ENCODE results near the gene MAD1L1.
"Not testable (repeated sequence)": the region's sequence is repeated elsewhere in the genome, so short reads cannot be mapped to it uniquely, and the experiment has no call there.

MAD1L1 gene

GRCh38 chr7:2008101-2008935, 224.4 kb downstream of the MAD1L1 start:
- DNase-seq = no peak

GRCh38 chr7:2007551-2007950, 225.2 kb downstream of the MAD1L1 start:
- DNase-seq = no peak

- no peak for DNase-seq
Observed at GRCh38 chr7:2006921-2007381, 225.8 kb downstream of the MAD1L1 start.

DNA sequence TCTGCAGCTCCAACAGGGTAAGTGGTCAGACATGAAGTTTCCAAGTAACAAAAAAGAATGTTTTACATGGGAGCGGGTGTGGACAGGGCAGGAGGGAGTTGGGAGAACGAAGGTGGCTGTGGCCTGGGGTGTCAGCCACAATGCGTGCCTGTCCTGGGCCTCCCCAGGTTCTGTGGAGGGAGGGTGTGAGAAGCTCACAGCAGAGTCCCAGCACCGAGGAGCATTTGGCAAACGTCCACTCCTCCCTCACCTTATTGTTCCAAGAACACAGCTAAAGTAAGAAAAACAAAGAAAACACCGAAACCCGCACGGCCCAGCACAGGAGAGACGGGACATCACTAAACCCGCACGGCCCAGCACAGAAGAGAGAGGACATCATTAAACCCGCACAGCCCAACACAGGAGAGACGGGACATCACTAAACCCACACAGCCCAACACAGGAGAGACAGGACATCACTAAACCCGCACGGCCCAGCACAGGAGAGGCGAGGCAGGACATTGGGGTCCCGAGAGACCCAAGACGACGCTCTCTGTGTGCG, 226.4 kb downstream of the MAD1L1 start:
- DNase-seq = no peak

DNA sequence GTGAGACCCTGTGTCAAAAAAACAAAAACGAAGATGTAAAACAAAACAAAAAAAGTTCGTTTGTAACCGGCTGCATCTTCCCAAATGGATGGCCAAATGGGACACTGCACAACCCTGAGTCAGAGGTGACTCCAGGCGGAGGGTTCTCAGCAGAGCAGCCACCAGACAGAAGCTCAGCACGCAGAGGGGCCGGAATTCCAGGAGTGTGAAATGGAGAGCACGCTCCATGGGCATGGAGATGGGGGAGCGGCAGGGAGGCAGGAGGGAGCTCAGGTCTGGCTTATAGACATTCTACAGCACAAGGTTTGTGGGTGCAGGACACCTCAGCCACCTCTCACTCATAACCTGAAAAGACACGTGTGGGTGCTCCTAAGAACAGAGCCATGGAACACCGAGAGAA, 227.0 kb downstream of the MAD1L1 start:
- no peak for DNase-seq

DNA sequence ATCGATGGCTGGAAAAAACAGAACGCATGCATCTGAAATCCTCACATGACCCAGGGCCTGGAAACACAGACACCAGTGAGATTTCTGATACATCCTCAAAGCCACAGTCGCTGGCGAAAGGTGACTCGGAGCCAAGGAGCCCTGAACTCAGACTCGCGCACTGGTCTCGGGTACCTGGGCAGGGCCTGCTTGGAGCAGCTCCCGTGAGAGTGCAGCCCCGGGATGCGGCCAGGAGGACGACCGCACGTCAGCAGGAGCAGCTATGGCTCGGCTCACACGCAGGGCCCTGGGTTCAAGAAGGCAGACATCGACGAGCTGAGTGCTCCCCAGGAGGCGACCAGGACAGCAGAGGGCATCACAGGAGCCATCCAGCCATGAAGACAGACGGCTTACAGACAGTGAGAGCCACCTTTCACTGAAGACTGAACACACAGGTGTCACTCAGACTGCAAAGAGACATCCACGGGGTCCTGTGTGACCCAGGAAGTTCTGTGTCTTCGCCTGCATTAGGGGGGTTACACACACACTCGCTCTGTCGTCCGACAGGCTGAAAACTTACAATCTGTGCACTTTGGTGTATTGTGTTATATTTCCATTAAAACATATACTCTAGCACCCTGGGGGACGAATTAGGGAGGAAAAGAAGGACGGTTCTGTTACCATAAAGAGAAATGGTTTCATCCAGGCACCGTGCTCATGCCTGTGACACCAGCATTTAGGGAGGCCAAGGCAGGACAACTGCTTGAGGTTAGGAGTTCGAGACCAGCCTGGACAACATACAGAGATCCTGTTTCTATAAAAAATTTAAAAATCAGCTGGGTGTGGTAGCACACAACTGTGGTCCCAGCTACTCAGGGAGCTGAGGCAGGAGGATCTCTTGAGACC, 227.7 kb downstream of the MAD1L1 start:
- DNase-seq = no peak

DNA sequence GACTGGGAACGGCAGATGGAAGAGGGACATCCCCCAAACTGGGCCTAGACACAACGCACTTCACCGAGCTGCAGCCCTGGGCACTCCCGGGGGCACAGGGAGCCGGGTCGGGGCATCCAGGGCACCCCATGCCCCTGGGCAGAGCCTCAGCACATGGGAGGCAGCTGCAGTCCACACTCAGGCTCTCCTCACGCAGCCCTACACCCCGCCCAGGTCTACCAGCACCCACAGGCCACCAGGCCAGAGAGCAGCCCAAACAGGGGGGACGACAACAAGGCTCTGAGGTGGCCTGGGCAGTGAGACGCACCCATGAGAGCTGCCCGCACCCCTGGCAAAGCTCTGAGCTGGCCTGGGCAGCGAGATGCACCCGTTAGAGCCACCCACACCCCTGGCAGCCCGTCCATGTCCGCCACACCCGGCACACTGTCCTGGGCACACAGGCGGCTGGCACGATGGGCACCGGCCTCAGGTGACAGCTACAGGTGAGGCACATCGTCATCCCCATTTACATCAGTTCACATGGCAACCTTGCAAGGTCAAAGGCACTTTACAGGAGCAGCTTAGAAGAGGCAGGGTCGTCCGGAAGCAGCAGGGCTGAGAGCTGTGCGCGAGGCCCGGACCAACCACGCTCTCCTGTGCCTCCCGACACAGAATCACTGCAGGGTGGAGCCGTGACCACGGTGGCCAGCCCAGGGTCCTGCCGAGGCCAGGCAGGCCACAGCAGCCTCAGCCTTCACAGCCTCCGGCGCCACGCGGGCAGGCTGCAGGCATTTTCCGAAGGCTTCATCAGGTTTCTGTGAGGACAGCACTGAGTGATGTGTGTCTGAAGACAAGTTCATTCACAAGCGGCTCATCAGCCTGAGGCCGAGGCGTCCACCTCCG, 228.6 kb downstream of the MAD1L1 start:
- DNase-seq = no peak

GRCh38 chr7:2003451-2003930, 229.3 kb downstream of the MAD1L1 start:
- DNase-seq = no peak

DNA sequence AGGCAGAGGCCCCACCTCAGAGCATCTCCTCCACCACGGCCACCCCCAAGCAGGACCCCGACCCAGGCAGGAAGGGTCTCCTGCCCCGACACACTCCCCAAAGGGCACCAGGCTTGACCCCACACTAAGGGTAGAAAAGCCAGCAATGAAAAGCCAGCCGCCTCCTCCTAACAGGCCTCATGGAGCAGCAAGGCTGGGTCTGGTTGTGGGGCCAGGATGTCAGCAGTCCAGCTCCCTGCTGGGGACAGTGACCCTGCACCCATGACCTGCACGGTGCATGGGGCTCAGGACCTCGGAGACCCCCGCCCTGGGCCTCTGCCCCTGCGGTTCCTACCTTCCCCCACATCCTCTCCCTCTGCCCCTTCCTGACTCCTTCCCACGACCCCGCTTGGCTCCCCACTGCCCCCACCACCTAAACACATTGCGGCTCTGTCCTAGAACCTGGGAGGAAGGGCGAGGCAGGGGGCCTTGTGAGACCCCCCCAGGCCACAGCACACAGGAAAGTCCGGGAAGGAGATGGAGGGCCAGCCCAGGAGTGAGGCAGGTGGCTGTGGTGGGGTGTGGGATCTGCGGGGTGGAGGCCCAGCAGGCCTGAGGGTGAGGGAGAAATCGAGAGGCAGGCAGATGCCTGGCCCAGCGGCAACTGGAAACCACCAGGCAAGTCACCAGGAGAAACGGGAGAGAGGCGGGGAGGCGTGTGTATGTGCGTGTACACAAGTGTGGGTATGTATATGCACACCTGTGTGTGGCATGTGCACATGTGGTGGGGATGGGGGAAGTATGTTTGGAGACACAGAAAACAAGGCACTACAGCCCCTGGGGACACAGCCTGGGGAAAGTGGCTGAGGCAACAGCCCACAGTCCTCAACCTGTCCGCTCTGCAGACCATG, 229.9 kb downstream of the MAD1L1 start:
- no peak for DNase-seq

- no peak for DNase-seq
Observed at GRCh38 chr7:2001601-2002442, 230.9 kb downstream of the MAD1L1 start.

DNA sequence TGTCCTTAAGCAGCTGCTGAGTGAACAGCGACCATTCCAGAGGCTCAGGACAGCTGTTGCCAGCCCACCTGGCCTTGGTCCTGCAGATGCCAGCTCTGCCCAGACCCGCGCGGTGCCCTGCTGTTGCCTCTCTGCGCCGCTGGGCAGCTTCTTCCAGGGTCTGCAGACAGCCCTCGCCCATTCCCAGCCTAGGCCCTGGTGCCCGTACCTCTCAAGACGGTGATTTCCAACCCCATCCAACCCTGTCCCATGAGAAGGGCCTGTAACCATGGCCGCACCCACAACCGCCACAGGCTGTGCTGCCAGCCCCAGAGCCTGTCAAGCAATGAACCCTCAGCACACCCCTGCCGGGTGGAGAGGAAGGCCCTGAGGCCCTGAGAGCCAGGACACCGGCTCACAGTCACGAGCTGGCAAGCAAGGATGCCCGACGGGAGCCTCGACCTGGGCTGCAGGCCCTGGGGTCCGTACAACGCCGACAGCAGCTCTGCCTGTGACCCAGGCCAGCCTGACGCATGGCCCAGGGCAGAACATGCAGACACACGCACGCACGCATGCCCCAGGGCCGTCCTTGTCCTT, 231.9 kb downstream of the MAD1L1 start:
- DNase-seq = no peak

- DNase-seq = no peak
Observed at GRCh38 chr7:2000153-2000687, 232.5 kb downstream of the MAD1L1 start.

DNA sequence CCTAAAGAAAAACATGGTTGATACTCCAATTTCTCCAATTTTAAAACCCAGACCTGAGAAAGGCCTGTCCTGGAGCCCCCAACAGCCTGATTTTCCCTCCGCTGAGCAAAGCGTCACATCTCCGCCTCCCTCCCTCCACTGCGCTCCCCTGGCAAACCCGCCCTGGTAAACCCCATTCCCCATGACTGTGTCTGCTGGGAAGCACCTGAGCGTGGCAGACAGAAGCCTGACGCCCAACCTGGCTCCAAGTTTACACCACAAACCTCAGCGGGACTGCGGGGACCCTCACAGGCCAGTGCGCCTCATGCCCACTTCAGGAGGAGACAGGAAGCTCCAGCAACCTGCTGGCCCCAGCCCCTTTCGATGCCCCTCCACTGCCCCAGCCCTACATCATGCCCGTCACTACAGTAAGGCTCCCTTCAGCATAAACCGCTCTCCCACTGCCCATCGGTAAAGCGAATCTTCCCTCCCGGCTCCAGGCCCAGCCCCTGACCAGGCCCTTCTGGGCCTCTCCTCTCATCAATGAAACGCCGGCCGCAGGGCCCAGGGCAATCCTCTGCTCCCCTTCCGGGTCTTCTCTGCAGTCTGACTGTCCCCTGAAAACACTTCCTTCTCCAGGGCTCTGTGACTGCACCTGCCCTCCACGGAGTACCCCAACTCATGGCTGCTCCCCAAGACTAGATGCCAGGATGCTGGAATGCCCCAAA, 233.3 kb downstream of the MAD1L1 start:
- DNase-seq = no peak

DNA sequence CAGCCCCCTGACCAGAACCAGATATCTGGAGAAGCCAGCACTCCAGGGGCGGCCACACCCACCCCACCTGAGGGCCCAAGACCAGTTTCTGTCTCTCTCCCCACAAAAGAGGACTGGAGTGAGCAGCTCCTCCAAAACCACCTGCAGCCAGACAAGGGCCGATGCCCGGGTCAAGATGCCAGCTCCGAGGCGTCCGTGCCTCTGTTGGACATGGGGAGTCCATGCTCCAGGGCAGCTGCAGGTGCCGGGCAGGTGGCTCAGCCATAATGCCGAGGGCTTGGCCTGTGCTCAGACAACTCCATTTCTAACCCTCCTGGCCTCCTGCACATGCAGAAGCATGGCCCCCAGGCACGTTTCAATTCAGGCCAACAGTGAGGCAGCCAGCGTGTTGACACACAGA, 234.6 kb downstream of the MAD1L1 start:
- no peak for DNase-seq

DNA sequence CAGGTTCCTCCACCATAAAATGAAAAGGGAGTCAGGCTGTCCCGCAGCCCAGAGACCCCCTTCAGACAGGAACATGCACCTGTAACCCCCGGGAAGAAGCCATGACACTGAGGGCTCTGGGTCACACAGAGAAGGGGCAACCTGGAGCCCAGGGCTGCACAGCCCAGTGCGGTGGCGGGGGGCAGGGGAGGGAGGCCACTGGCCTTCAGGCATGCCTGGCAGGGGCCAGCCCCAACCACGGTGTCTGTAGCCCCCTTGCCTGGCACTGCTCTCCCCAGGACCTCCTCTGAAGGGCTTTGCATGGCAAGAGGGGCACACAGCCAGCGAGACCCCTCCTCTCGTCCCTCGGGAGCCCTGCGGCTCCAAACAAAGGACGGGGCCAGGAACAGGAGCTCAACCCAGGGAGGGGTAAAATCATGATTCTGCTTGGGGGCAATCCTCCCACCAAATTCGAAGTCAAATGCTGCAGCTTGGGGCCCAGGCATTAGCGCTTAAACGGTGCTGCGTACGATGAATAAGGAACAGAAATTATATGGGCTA, 235.1 kb downstream of the MAD1L1 start:
- DNase-seq = no peak

DNA sequence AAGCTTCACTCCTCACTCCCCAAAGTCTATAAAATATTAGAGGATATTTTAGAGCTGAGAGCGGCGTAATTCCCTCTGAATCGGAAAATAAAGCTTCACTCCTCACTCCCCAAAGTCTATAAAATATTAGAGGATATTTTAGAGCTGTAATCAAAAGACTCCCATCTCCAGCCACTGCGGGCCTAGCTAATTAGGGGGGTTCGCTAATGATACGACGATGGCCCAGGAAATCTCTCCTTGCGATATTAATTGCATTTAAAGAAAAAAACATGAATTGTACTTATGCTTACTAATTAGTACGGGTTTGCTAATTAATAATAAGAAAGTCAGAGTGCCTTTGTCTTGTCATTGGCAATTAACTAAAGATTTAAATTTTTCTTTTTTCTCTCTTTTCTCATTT, 235.9 kb downstream of the MAD1L1 start:
- DNase-seq = no peak

DNA sequence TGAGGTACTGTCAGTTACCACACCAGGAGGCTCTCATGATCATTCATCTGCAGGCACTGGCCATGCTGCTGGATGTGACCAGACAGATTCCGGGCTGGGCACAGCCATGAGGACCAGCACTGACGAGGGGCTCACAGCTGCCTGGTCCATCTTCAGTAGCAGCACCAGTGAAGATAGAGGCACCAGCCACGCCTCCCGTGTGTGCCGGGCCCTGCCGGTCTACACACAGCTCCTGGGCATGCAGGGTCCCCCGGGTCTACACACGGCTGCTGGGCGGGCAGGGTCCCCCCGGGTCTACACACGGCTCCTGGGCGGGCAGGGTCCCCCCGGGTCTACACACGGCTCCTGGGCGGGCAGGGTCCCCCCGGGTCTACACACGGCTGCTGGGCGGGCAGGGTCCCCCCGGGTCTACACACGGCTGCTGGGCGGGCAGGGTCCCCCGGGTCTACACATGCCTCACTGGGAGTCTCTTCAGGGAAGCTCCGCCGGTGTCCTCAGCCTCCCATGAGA, 236.8 kb downstream of the MAD1L1 start:
- DNase-seq = not testable (repeated sequence)

DNA sequence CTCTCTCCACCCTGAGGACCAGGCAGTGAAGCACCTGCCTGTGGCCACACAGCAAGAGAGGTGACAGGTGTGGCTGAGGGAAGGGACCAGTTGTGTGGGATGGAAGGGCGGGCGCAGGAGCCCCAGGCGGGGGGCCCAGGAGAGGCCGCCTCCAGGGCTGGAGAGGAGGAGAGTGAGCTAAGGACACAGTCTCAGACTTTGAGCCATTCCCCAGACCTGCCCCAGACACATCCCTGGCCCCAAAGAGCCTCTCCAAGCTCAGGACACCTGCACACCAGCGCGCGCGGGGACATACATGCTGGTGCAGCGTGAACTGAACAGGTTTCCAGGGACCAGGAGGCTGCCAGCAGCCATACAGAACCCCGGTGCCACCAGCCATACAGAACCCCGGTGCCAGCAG, 237.3 kb downstream of the MAD1L1 start:
- no peak for DNase-seq

DNA sequence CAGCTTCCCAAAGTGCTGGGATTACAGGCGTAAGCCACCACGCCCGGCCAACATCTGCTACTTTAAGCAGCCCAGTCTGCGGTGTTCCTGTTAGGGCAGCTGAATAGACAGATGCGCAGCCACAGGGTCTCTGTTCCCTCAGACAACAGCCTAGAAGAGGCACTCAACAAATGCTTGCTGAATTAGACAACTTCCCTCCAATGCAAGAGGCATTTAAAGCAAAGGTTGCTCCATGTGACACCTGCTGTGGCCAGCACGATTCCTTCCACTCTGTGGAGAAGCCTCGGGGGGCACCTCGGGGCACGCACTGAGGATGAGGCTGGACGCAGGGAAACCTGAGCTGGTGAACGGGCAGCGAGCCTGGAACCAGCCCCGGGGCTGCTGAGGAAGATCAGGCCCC, 237.8 kb downstream of the MAD1L1 start:
- DNase-seq = no peak

Data from stimulated activated CD4-positive, alpha-beta T cell treated with anti-CD3 and anti-CD28 coated beads, Interleukin-2, amount 100 ng/mL, for 24 hours (primary cell).